ENCODE measurements around the gene VWC2.

GRCh38 chr7:49769285-49769857 lies 4.1 kb upstream of the VWC2 start:
- no peak for TF ChIP-seq ZNF394 (tag by site-specific recombination; IDR thresholded peaks at IDR 0.05; ENCODE audit: borderline replicate concordance)
- TF ChIP-seq FEZF1 (tag by site-specific recombination; IDR thresholded peaks at IDR 0.05): no peak
- no peak for TF ChIP-seq ZNF777 (tag by site-specific recombination; IDR thresholded peaks at IDR 0.05; ENCODE audit: borderline replicate concordance)
- no peak for TF ChIP-seq REPIN1 (tag by site-specific recombination; IDR thresholded peaks at IDR 0.05; ENCODE audit: low read depth)
- TF ChIP-seq ZNF280C (tag by site-specific recombination; IDR thresholded peaks at IDR 0.05): no peak

Measured in HEK293 (cell line).